ENCODE results near the gene SDSL.

Gene SDSL
- 0 reads per million in 2 experiments for total RNA-seq

DNA sequence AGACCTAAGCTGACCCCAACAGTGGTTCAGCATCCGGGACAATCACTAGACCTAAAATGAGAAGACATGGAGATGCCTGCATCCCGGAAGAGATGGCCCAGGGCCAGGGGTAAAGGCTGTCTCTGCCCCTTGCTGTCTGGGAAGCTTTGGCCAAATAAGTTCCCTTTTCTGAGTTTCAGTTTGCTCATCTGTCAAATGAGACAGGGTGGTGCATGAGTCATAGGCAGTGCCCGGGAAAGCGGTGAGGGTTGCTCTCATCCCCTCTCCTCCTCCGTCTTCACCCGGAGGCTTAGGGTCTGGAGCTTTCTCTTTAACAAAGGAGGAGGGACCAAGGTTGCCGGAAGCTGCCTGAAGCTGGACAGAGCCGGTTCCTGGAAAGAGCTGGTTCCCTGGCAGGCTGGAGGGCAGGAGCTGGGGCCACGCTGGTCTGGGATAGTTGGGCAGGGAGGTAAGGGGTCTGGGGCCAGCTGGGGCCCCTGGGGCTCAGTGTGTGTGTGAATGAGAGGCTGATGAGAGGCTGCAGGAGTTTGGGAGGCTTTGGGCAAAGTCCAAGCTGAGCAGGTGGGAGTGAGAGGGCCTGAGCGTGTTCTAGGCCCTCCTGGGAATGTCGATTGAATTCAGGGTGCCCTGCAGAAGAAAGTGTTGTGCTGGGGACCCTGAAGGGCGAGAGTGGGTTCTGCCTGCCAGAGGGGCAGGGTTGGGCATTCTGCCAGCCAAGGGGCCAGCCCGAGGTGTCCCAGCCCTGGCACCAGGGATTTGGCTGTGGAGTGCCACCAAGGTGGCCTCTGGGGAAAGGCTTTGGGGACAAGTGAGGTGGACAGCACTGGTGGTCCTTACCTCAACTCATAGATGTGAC is at the start of gene SDSL:
SDSL (plus strand) TSS at position 351 of the 856 bp plus-strand sequence. CDS start 5,603 bp downstream, outside the sequence.
- DNase-seq (ENCODE audit: low read depth) = no peak

GRCh38 chr12:113373440-113373839 is 48.7 kb upstream of the SDSL start:
- DNase-seq (ENCODE audit: low read depth) = no peak

GRCh38 chr12:113373969-113374368 is 48.2 kb upstream of the SDSL start:
- DNase-seq (ENCODE audit: low read depth) = no peak

DNA sequence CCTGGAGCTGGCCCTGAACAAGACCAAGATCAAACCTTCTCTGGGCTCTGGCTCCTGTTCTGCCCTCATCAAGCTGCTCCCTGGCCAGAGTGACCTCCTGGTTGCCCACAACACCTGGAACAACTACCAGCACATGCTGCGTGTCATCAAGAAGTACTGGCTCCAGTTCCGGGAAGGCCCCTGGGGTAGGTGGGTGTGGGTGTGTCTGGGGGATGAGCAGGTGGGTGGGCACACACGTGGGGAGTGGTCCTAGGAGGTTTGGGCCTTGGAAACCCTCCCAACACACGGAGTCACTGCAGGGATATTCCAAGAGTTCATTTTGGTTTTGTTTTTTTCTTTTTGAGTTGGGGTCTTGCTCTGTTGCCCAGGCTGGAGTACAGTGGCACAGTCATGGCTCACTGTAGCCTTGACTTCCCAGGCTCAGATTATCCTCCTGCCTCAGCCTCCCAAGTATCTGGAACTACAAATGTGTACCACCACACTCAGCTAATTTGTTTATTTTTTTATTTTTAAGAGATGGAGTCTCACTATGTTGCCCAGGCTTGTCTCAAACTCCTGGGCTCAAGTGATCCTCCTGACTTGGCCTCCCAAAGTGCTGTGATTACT is 47.3 kb upstream of the SDSL start:
- DNase-seq (ENCODE audit: low read depth) = no peak

DNA sequence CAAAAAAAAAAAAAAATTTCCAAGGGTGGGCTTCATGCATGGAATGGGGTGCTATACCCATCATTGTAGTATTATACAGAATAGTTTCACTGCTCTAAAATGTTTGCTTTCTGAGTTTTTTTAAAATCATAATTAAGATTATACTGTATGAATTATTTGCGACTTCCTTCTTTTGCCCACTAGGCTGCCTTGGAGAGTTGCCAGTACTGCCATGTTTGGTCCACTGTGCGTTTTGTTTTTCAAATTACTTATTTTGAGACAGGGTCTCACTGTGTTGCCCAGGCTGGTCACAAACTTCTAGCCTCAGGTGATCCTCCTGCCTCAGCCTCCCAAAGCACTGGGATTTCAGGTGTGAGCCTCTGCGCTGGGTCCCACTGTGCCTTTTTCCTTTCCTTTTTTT is 43.9 kb upstream of the SDSL start:
- no peak for DNase-seq (ENCODE audit: low read depth)

- no peak for DNase-seq (ENCODE audit: low read depth)
Observed at GRCh38 chr12:113381220-113381619, 41.0 kb upstream of the SDSL start.

DNA sequence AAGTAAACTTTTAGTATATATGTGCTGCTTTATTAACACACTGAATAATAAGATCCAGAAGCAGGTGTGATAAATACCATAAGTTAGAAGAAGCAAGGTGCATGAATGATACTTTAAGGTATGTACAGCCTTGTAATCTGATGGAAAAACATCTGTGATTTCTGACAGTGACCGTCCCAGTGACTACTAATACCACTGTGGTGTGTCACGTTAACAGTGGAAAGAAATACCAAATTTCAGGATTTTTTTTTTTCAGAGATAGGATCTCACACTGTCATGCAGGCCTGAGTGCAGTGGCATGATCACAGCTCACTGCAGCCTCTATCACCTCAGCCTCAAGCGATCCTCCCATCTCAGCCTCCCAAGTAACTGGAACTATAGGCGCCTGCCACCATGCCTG is 40.0 kb upstream of the SDSL start:
- no peak for DNase-seq (ENCODE audit: low read depth)

DNA sequence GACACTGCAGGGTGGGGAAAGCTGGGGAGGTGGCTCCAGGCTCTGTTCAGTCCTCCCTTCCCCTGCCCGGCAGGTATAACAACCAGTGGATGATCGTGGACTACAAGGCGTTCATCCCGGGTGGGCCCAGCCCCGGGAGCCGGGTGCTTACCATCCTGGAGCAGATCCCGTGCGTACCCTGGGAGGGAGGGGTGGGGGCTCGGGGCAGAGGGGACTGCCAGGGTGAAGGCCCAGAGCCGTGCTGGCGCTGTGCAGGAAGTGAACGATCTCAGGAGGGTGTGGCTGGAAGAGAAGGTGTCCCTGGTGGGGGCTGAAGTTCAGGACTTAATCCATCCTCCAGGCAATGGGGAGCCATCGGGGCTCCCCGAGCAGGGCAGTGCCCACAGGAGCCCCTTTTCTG is 37.4 kb upstream of the SDSL start:
- no peak for DNase-seq (ENCODE audit: low read depth)

- no peak for DNase-seq (ENCODE audit: low read depth)
Observed at GRCh38 chr12:113385282-113385882, 36.8 kb upstream of the SDSL start.

DNA sequence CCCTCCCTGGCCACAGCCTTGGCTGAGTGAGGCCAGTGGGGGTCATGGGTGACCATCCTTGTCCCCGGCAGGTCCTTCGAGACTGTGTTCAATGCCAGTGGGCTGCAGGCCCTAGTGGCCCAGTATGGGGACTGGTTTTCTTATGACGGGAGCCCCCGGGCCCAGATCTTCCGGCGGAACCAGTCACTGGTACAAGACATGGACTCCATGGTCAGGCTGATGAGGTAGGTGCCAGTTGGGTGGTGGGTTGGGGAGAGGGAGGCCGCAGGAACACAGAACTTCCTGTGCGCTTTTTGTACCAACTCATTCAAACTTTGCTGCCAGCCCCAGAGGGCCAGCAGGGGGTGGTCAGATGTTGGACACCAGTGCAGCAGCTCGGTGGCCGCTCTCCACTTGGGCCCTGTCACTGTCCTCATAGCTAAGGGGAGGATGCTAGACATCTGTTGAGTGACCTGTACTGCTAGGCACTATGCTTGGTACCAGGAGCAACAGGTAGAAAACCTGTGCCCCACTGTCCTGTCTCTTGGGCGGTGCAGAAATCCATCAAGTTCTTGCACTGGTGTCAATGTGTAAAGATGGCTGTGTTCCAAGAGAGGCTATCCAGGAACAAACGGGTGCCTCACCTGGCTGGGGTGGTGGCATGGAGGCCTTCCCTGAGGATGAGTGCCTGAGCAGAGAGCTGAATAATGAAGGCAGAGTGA is 35.2 kb upstream of the SDSL start:
- DNase-seq (ENCODE audit: low read depth) = no peak

- no peak for DNase-seq (ENCODE audit: low read depth)
Observed at GRCh38 chr12:113387631-113388030, 34.5 kb upstream of the SDSL start.

GRCh38 chr12:113388351-113388750 is 33.8 kb upstream of the SDSL start:
- no peak for DNase-seq (ENCODE audit: low read depth)

DNA sequence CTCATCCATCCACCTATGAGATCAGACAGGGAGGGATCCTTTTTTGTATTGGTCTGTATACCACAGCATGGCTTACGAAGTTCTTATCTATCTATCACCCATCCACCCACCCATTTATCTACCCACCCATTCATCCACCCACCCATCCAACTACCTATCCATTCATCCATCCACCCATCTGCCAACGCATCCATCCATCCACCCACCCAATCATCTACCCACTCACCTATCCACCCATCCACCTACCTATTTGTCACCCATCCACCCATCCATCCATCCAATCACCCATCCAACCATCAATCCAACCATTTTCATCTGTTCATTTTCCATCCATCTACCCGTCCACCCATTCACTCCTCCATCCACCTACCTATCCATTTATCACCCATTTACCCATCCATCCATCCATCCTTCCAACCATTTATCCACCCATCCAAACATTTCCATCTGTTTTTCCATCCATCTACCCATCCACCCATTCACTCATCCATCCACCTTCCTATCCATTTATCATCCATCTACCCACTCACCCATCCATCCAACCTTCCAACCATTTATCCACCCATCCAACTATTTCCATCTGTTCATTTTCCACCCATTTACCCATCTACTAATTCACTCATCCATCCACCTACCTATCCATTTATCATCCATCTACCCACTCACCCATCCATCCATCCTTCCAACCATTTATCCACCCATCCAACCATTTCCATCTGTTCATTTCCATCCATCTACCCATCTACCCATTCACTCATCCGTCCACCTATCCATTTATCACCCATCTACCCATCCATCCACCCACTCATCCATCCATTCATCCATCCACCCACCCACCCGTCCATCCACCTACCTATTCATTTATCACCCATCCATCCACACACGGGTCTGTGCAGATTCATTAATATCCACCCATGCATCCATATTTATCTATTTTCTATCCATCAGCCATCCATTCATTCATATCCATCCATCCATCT is 31.8 kb upstream of the SDSL start:
- no peak for DNase-seq (ENCODE audit: low read depth)

DNA sequence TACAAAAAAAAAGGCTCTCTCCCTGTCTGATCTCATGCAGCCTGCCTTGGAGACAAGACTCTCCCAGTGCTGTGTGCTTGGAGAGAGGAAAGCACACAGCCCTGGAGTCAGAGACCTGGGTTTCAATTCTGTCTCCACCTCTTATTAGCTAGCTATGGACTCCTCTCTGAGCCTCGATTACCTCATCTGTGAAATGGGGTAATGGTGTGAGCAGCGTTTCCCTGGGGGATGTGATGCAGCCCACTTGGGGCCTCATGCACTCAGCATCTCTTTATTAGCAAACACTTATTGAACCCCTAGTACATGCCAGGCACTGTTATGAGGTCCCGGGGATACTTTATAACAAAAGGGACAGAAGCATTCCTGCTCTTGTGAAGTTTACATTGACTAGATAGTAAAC is 31.0 kb upstream of the SDSL start:
- no peak for DNase-seq (ENCODE audit: low read depth)

DNA sequence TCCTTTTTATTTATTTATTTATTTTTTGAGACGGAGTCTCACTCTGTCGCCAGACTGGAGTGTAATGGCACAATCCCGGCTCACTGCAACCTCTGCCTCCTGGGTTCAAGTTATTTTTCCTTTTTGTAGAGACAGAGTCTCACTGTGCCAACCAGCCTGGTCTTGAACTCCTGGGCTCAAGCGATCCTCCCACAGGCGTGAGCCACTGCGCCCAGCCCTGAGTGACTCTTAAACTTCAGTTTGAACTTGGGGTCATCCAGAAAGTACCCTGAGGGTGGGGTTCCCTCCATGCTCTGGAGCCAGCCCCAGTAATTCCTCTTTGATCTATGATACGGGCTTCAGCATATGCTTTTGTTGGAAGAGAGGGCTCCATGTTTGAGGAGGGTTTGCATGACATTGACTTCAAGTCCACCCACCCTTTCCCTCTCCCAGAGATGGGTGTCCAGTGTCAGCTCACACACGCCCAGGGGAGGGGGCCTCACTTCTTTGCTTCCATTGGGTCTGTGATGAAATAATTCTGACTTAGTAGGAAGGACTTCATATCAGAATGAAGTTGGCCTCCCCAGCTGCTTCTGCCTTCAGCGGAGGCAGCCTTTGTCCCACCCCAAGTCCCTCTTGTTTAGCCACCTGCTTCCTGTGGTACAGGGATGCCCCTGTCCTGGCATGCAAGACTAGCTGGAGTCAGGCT is 30.4 kb upstream of the SDSL start:
- DNase-seq (ENCODE audit: low read depth) = no peak

- no peak for DNase-seq (ENCODE audit: low read depth)
Observed at GRCh38 chr12:113392520-113392919, 29.7 kb upstream of the SDSL start.

DNA sequence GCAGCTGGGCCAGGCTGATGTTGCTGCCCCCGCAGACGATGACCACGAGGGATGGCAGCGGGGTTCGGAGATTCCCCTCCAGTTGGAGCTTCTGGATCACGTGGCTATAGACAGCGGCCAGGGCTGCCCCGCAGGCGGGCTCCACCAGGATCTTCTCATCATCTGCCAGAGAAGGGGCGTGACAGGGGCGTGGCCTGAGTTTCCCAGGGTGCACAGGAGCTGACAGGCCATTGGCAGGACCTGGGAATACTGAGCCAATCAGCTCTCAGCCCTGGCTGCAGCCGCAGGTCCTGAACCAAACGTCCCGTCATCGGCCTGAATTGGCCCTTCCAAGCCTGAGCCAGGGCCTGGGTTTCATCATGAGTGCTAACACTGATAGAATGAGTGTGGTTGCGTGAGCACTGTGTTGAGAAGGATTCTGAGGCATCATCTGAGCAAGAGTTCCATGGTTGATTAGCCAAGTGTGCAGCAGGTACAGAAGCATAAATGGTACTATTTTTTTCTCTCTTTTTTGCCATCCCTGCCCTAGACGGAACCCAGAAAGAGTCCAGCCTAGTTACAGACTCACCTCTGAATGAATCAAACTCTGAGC is 29.1 kb upstream of the SDSL start:
- no peak for DNase-seq (ENCODE audit: low read depth)

DNA sequence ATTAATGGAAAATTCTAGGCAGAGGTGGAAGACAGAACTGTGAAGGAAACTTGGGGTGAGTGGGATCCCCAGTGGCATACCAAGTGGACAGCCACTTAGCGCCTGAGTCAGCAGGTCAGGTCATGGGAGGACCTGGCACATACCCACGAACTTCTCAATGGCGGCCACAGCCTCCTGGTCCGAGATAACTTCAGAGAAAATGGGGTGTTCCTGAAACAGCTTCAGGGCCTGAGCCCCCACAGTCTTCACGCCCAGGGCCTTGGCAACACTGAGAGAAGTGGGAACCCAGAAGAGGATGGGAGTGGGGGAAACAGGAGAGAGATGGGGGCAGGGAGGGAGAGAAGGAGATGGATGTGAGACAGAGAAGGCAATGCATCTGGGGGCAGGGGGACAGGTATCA is 28.4 kb upstream of the SDSL start:
- no peak for DNase-seq (ENCODE audit: low read depth)

- no peak for DNase-seq (ENCODE audit: low read depth)
Observed at GRCh38 chr12:113395119-113395518, 27.1 kb upstream of the SDSL start.

DNA sequence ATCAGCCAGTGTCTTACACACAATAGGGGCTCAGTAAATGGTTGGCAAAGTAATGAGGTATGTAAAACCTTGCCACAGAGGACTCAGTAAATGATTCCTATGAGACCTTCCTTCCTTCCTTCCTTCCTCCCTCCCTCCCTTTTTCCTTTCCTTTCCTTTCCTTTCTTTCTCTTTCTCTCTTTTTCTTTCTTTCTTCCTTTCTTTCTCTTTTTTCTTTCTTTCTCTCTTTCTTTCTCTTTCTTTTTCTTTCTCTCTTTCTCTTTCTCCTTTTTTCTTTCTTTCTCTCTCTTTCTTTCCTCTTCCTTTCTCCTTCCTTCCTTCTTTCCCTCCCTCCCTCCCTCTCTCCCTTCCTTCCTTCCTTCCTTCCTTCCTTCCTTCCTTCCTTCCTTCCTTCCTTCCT is 26.0 kb upstream of the SDSL start:
- DNase-seq (ENCODE audit: low read depth) = no peak

Data from T follicular helper cell (primary cell).